Activated T-helper 2 cell treated with anti-CD3 and anti-CD28 coated beads, Interferon-gamma antibody, Interleukin-2, Interleukin-4, amounts not matched to agents 10 μg/mL and 5 μg/mL and 100 μg/mL, durations not matched to agents 14 hours and 24 hours and 36 hours (primary cell): ENCODE measurements around the gene PLGLB2. TPM values are rescaled to one million over a fixed set of nuclear protein-coding genes. Genes with fewer than 3 reads are reported as not detected.

Source experiments
- total RNA-seq: library from RNA; stranded (reverse); gene quantifications from 2 replicates; pipeline ENCODE4 v1.2.3, GENCODE V29; 2022

Gene PLGLB2
- total RNA-seq, 1 donor from 2014 or later, result 2.5 TPM

Other genes starting within 250 kb of the PLGLB2 start
- 2.6 and 2.9 TPM in 2 replicates for gene RGPD2, start 77.7 kb downstream of the PLGLB2 start, total RNA-seq